Measurements from ENCODE around the gene NECTIN4.
A peak's percentile ranks its signal among the peaks of the same experiment; 100 is the strongest.
"Not testable (repeated sequence)": the region's sequence is repeated elsewhere in the genome, so short reads cannot be mapped to it uniquely, and the experiment has no call there.

Gene NECTIN4

GRCh38 chr1:161054232-161054631 is 35.1 kb downstream of the NECTIN4 start:
- no peak for DNase-seq (ENCODE audit: low spot score)

- DNase-seq (ENCODE audit: low spot score) = no peak
Observed at GRCh38 chr1:161052899-161053298, 36.5 kb downstream of the NECTIN4 start.

GRCh38 chr1:161051219-161051618 is 38.1 kb downstream of the NECTIN4 start:
- DNase-seq (ENCODE audit: low spot score) = no peak

- no peak for DNase-seq (ENCODE audit: low spot score)
Observed at GRCh38 chr1:161048949-161049722, 40.2 kb downstream of the NECTIN4 start.

- DNase-seq (ENCODE audit: low spot score) = no peak
Observed at GRCh38 chr1:161047436-161048420, 41.6 kb downstream of the NECTIN4 start.

GRCh38 chr1:161046605-161047228 is 42.6 kb downstream of the NECTIN4 start:
- no peak for DNase-seq (ENCODE audit: low spot score)

GRCh38 chr1:161045736-161046604 is 43.4 kb downstream of the NECTIN4 start, which contains the start of gene USF1:
USF1 (minus strand) TSS chr1:161045977; CDS start chr1:161043275, 2,702 bp downstream.
- DNase-seq (ENCODE audit: low spot score) = peak; percentile 95

GRCh38 chr1:161044908-161045735 is 44.2 kb downstream of the NECTIN4 start:
- peak; percentile 90 for DNase-seq (ENCODE audit: low spot score)

- DNase-seq (ENCODE audit: low spot score) = no peak
Observed at GRCh38 chr1:161044535-161044907, 44.8 kb downstream of the NECTIN4 start.

- no peak for DNase-seq (ENCODE audit: low spot score)
Observed at GRCh38 chr1:161039546-161039945, 49.8 kb downstream of the NECTIN4 start.

GRCh38 chr1:161039154-161039545 is 50.2 kb downstream of the NECTIN4 start:
- no peak for DNase-seq (ENCODE audit: low spot score)

GRCh38 chr1:161038523-161039153 is 50.7 kb downstream of the NECTIN4 start, which contains the start of gene TSTD1:
TSTD1 (minus strand) TSS chr1:161038964; CDS start chr1:161038889, 75 bp downstream.
- peak; percentile 76 for DNase-seq (ENCODE audit: low spot score)

GRCh38 chr1:161037661-161038522 is 51.5 kb downstream of the NECTIN4 start:
- DNase-seq (ENCODE audit: low spot score) = no peak

- DNase-seq (ENCODE audit: low spot score) = no peak
Observed at GRCh38 chr1:161033751-161034150, 55.6 kb downstream of the NECTIN4 start.

GRCh38 chr1:161032409-161032808 is 56.9 kb downstream of the NECTIN4 start:
- DNase-seq (ENCODE audit: low spot score) = no peak

GRCh38 chr1:161031874-161032273 is 57.5 kb downstream of the NECTIN4 start:
- no peak for DNase-seq (ENCODE audit: low spot score)

GRCh38 chr1:161029466-161029865 is 59.9 kb downstream of the NECTIN4 start:
- not testable (repeated sequence) for DNase-seq (ENCODE audit: low spot score)

- DNase-seq (ENCODE audit: low spot score) = not testable (repeated sequence)
Observed at GRCh38 chr1:161026954-161027353, 62.4 kb downstream of the NECTIN4 start.

- DNase-seq (ENCODE audit: low spot score) = not testable (repeated sequence)
Observed at GRCh38 chr1:161022432-161022831, 66.9 kb downstream of the NECTIN4 start.

Data from RKO (cell line).